K562 (cell line): ENCODE data around the gene CCR2. TPM values are rescaled to one million over a fixed set of nuclear protein-coding genes. Genes with fewer than 3 reads are reported as not detected.

ENCODE experiments used
- ATAC-seq: fragments of 200-7000 bp; cut with Tn5 transposase; 3 replicates; pipeline ENCODE4 v1.9.1; 2020; ENCODE audit warnings: moderate library complexity
- BruUV-seq: library from RNA; stranded (reverse); fragments of 400-500 nt; replicated peaks from 2 replicates; lab custom pipeline; 2021; lab: Mats Ljungman, UMichigan
- CTCF ChIA-PET: fragments of 300-600 bp; formaldehyde crosslinking; extraction: SDS; loops from one replicate; lab custom pipeline; 2021; ENCODE audit warnings: low intra/inter-chr PET ratio; lab: Yijun Ruan, JAX
- POLR2A ChIA-PET: fragments of 300-600, 350-650 bp; sonication (Branson Sonifier 250); formaldehyde crosslinking; extraction: SDS; loops from one replicate; lab custom pipeline; 2021; ENCODE audit warnings: antibody characterized with exemption, inconsistent platforms; lab: Yijun Ruan, JAX
- DNase-seq, 4 experiments: peaks; one replicate each; pipeline versions ENCODE4 v3.0.0 to v3.0.0-alpha.2; 2011 to 2018; ENCODE audit warnings: low spot score in 3 of 4, mixed read lengths in 3 of 4; ENCODE audit errors: extremely low read depth in 1 of 4
- FAIRE-seq: peaks from 2 replicates; lab custom pipeline; 2011; peaks lifted over from hg19 to GRCh38; lab: Jason Lieb, UNC
- H2AFZ ChIP-seq: 2 replicates; pipeline ENCODE4 v1.6.0; 2011; ENCODE audit warnings: low read depth, low read length, control low read depth, inconsistent platforms
- H3K27ac ChIP-seq: fragments of 200-600 bp; 3 replicates; pipeline ENCODE4 v1.8.0; 2011; ENCODE audit warnings: low read depth, mild to moderate bottlenecking, control low read depth, inconsistent platforms, low read length, moderate library complexity, mixed read lengths; ENCODE audit errors: extremely low read depth
- H3K27me3 ChIP-seq, 2 experiments: fragments of 300-600 bp in 1 of 2; 2 replicates in 1 of 2; 3 replicates in 1 of 2; pipeline versions ENCODE4 v1.6.0 to v1.8.0; 2011; ENCODE audit warnings: inconsistent platforms in 2 of 2, low read length in 2 of 2, mild to moderate bottlenecking in 1 of 2, mixed read lengths in 1 of 2, moderate library complexity in 1 of 2; ENCODE audit not compliant: control insufficient read depth in 2 of 2, insufficient read depth in 2 of 2
- H3K36me3 ChIP-seq: fragments of 300-600 bp; 3 replicates; pipeline ENCODE4 v1.8.0; 2011; ENCODE audit warnings: mild to moderate bottlenecking, low read length, inconsistent platforms; ENCODE audit not compliant: control insufficient read depth, insufficient read depth
- H3K4me1 ChIP-seq, 2 experiments: fragments of 200-600 bp in 1 of 2; replicated peaks in 1 of 2; 2 replicates in 1 of 2; 3 replicates in 1 of 2; pipeline versions ENCODE4 v1.5.1 to v1.8.0; 2011; ENCODE audit warnings: inconsistent platforms in 2 of 2, low read length in 2 of 2, mild to moderate bottlenecking in 1 of 2, mixed read lengths in 1 of 2, moderate library complexity in 1 of 2; ENCODE audit not compliant: control insufficient read depth in 2 of 2, insufficient read depth in 2 of 2
- H3K4me2 ChIP-seq: 2 replicates; pipeline ENCODE4 v1.6.1; 2011; ENCODE audit warnings: low read length, control low read depth, inconsistent platforms, mixed read lengths; ENCODE audit not compliant: insufficient read depth
- H3K4me3 ChIP-seq: fragments of 200-600 bp; sonication (generic), shearing (Covaris generic); 2 replicates; pipeline ENCODE4 v1.5.1; 2016; ENCODE audit warnings: control low read depth, inconsistent platforms
- H3K79me2 ChIP-seq: fragments of 200-600 bp; 3 replicates; pipeline ENCODE4 v1.8.0; 2011; ENCODE audit warnings: low read length, inconsistent platforms; ENCODE audit not compliant: control insufficient read depth, insufficient read depth
- H3K9ac ChIP-seq, 2 experiments: 2 replicates each; pipeline versions ENCODE4 v1.6.0 to v1.6.1; 2011; ENCODE audit warnings: low read depth in 2 of 2, low read length in 2 of 2, control low read depth in 1 of 2, inconsistent platforms in 1 of 2, mild to moderate bottlenecking in 1 of 2, mixed read lengths in 1 of 2; ENCODE audit not compliant: insufficient read depth in 1 of 2
- H3K9me1 ChIP-seq: one replicate; pipeline ENCODE4 v1.6.0; 2011; ENCODE audit warnings: inconsistent platforms, mild to moderate bottlenecking, low read length, moderate library complexity; ENCODE audit not compliant: control insufficient read depth, insufficient read depth
- H3K9me3 ChIP-seq: replicated peaks from 2 replicates; pipeline ENCODE4 v1.5.1; 2011; ENCODE audit warnings: low read depth, low read length, inconsistent platforms; ENCODE audit not compliant: control insufficient read depth, insufficient read depth
- H4K20me1 ChIP-seq: replicated peaks from 2 replicates; pipeline ENCODE4 v1.6.1; 2011; ENCODE audit warnings: low read length, inconsistent platforms, mixed read lengths; ENCODE audit not compliant: control insufficient read depth, insufficient read depth
- ILF3 ChIP-seq: fragments of 450-650 bp; IDR thresholded peaks from 2 replicates; pipeline ENCODE4 v1.6.1; 2018; ENCODE audit warnings: antibody characterized with exemption, mild to moderate bottlenecking, moderate library complexity, borderline replicate concordance
- MCM2 ChIP-seq: fragments of 450-650 bp; IDR thresholded peaks from 2 replicates; pipeline ENCODE4 v1.6.1; 2017; ENCODE audit warnings: low read depth, mild to moderate bottlenecking
- MCM5 ChIP-seq: fragments of 450-650 bp; IDR thresholded peaks from 2 replicates; pipeline ENCODE4 v1.6.1; 2016; ENCODE audit warnings: low read depth
- NCOA4 ChIP-seq: fragments of 450-650 bp; IDR thresholded peaks from 2 replicates; pipeline ENCODE4 v1.6.1; 2018; ENCODE audit warnings: mild to moderate bottlenecking; ENCODE audit not compliant: partially characterized antibody
- PKNOX1 ChIP-seq: fragments of 450-650 bp; IDR thresholded peaks from 2 replicates; pipeline ENCODE4 v1.6.1; 2016
- SPI1 ChIP-seq: IDR thresholded peaks from 2 replicates; pipeline ENCODE4 v1.6.1; 2011; ENCODE audit warnings: low read depth, low read length, control low read depth, borderline replicate concordance
- TOE1 ChIP-seq, 2 experiments: fragments of 450-650 bp in 1 of 2; sonication (generic) in 1 of 2; formaldehyde crosslinking in 1 of 2; IDR thresholded peaks; 2 replicates each; pipeline versions ENCODE4 v1.7.1 to v1.8.0; 2016 to 2022; ENCODE audit warnings: borderline replicate concordance in 2 of 2, mild to moderate bottlenecking in 2 of 2, antibody characterized with exemption in 1 of 2, inconsistent platforms in 1 of 2, low read depth in 1 of 2, missing genetic modification reagents in 1 of 2, moderate library complexity in 1 of 2
- WHSC1 ChIP-seq: IDR thresholded peaks from one replicate; pipeline ENCODE4 v1.6.1; 2012; ENCODE audit warnings: low read length, control low read depth, inconsistent platforms
- ZBED1 ChIP-seq: IDR thresholded peaks from 2 replicates; pipeline ENCODE4 v1.6.1; 2014
- WGBS: fragments of 100-300 bp; shearing (Covaris generic); methylation state at CpG from one replicate; pipeline ENCODE4 v1.1.6; 2016; ENCODE audit warnings: low coverage, mixed read lengths; ENCODE audit not compliant: insufficient coverage; ENCODE audit errors: missing lambda C conversion rate; 5-methylcytosine and 5-hydroxymethylcytosine counted together
- in situ Hi-C: fragments of 300-500 bp; cut with MboI; formaldehyde crosslinking; loops from 4 replicates; pipeline ENCODE4 v1.15.0; 2018; ENCODE audit warnings: inconsistent platforms, mixed read lengths
- intact Hi-C: fragments of 100-400 bp; cut with micrococcal nuclease; formaldehyde crosslinking; loops from 2 replicates; pipeline ENCODE4 v1.14.2; 2022
- polyA plus RNA-seq, 8 experiments: library from polyadenylated mRNA; depleted of rRNA in 4 of 8; stranded (reverse) in 5 of 8; unstranded in 3 of 8; fragments of >200 nt; fragmentation: Nextera tagmentation in 2 of 8; fragmentation: Illumina TruSeq in 1 of 8; extraction: Ambion mirVana in 2 of 8; extraction: Trizol in 1 of 8; gene quantifications; 2 replicates each; pipeline versions ENCODE4 v1.2.1 to v1.2.3, GENCODE V29; 2011 to 2014; ENCODE audit warnings: inconsistent platforms in 1 of 8, missing spikeins in 1 of 8
- total RNA-seq, 7 experiments: library from RNA; depleted of rRNA in 6 of 7; stranded (reverse); fragments of >200 nt in 6 of 7; fragmentation: Illumina TruSeq in 2 of 7; extraction: Trizol in 2 of 7; gene quantifications; 2 replicates each; pipeline versions ENCODE4 v1.2.1 to v1.2.3, GENCODE V29; 2011 to 2021; ENCODE audit warnings: low replicate concordance in 1 of 7

CCR2 gene
- total and polyA plus RNA-seq, 9 of the 15 experiments (the other 6 are each of a cell fraction or from before 2014, with no cell fraction given), result not detected

GRCh38 chr3:46359733-46360493 is 6.0 kb downstream of the CCR2 start:
- 3% methylated on average over 11 of the region's 11 CpGs for WGBS

More at GRCh38 chr3:46359733-46360493, 6.0 kb downstream of the CCR2 start:
- Histone ChIP-seq H3K79me2 (no peaks in the 10 kb centered on the region), H3K27me3 (peaks cover 22 to 39% of the 10 kb centered on the region in 2 experiments; a peak in 4 of 5 replicates), H2AFZ (no peak overlapping the region), H3K36me3 (no peaks in the 10 kb centered on the region), H4K20me1 (no peaks in the 10 kb centered on the region), H3K4me3 (no peak overlapping the region), H3K9ac (no peak overlapping the region), H3K4me2 (no peak overlapping the region), H3K27ac (no peak overlapping the region), H3K4me1 (no peaks in the 10 kb centered on the region), H3K9me1 (no peaks in the 10 kb centered on the region), H3K9me3 (no peaks in the 10 kb centered on the region)
- ChIA-PET POLR2A (interaction anchor here (1.5 kb wide), 1 partner anchor 10 kb away, joined by 7 read pairs; no protein-coding TSS in a partner anchor), CTCF (no interaction called here)
- intact Hi-C loops (no loop called here), in situ Hi-C loops (no loop called here)
- TF ChIP-seq ZBED1 (no peak), ILF3 (no peak), TOE1 (IDR thresholded peaks at IDR 0.05; ENCODE audit: borderline replicate concordance) (no peak), TOE1 (CRISPR knock-in tag; IDR thresholded peaks at IDR 0.05; ENCODE audit: borderline replicate concordance, low read depth) (no peak), MCM5 (no peak), WHSC1 (no peak), PKNOX1 (0 out of 2 replicates have a peak, but pooled peaks have one; percentile 12), NCOA4 (no peak), SPI1 (peak; percentile 39; the same call in 1 of the 2 replicates), MCM2 (no peak)
- DNase-seq (no peak), ATAC-seq (no peak), FAIRE-seq (no peak)
- no TSS peak for BruUV-seq
